Endothelial cell of umbilical vein (primary cell): ENCODE measurements around the gene CCDC172. TPM values are rescaled to one million over a fixed set of nuclear protein-coding genes. Genes with fewer than 3 reads are reported as not detected.

Source experiments
- BruUV-seq: library from RNA; stranded (reverse); fragments of 400-500 nt; replicated peaks from 2 replicates; lab custom pipeline; 2021; lab: Mats Ljungman, UMichigan
- CTCF ChIA-PET: fragments of 300-600, 350-600 bp; sonication (Branson Sonifier 250); formaldehyde crosslinking; loops from one replicate; lab custom pipeline; 2021; ENCODE audit warnings: antibody characterized with exemption, inconsistent platforms; lab: Charles Lee
- POLR2A ChIA-PET: fragments of 300-600, 350-600 bp; sonication (Branson Sonifier 250); formaldehyde crosslinking; loops from one replicate; lab custom pipeline; 2021; ENCODE audit warnings: antibody characterized with exemption, inconsistent platforms; lab: Charles Lee
- DNase-seq: peaks from one replicate; pipeline ENCODE4 v3.0.0-alpha.2; 2011; ENCODE audit warnings: low read depth, low spot score
- FAIRE-seq: peaks from 2 replicates; lab custom pipeline; 2011; peaks lifted over from hg19 to GRCh38; lab: Jason Lieb, UNC
- H2AFZ ChIP-seq: 2 replicates; pipeline ENCODE4 v1.6.0; 2012; ENCODE audit warnings: low read depth, low read length, control low read depth, inconsistent platforms
- H3K27ac ChIP-seq: 2 replicates; pipeline ENCODE4 v1.5.1; 2011; ENCODE audit warnings: low read depth, mild to moderate bottlenecking, control low read depth, low read length, moderate library complexity; ENCODE audit not compliant: insufficient read depth
- H3K27me3 ChIP-seq, 2 experiments: 2 replicates each; pipeline versions ENCODE4 v1.6.0 to v1.6.1; 2011; ENCODE audit warnings: low read length in 2 of 2, mixed read lengths in 1 of 2; ENCODE audit not compliant: control insufficient read depth in 2 of 2, insufficient read depth in 2 of 2
- H3K36me3 ChIP-seq, 2 experiments: 2 replicates in 1 of 2; 3 replicates in 1 of 2; pipeline ENCODE4 v1.5.1; 2011; ENCODE audit warnings: low read length in 2 of 2, mild to moderate bottlenecking in 1 of 2, moderate library complexity in 1 of 2; ENCODE audit not compliant: control insufficient read depth in 2 of 2, insufficient read depth in 2 of 2; ENCODE audit errors: extremely low read depth in 1 of 2
- H3K4me1 ChIP-seq: 3 replicates; pipeline ENCODE4 v1.5.1; 2011; ENCODE audit warnings: mild to moderate bottlenecking, low read length; ENCODE audit not compliant: control insufficient read depth, insufficient read depth; ENCODE audit errors: extremely low read depth
- H3K4me2 ChIP-seq: 2 replicates; pipeline ENCODE4 v1.6.1; 2011; ENCODE audit warnings: low read length, control low read depth, mixed read lengths; ENCODE audit not compliant: insufficient read depth
- H3K4me3 ChIP-seq, 3 experiments: fragments of 200-600 bp in 1 of 3; sonication (generic), shearing (Covaris generic) in 1 of 3; replicated peaks in 1 of 3; 2 replicates each; pipeline ENCODE4 v1.5.1; 2011 to 2016; ENCODE audit warnings: control low read depth in 3 of 3, low read length in 3 of 3, mild to moderate bottlenecking in 2 of 3, inconsistent platforms in 1 of 3, low read depth in 1 of 3, moderate library complexity in 1 of 3; ENCODE audit not compliant: insufficient read depth in 1 of 3
- H3K79me2 ChIP-seq: 2 replicates; pipeline ENCODE4 v1.6.0; 2012; ENCODE audit warnings: low read length, inconsistent platforms; ENCODE audit not compliant: control insufficient read depth, insufficient read depth
- H3K9ac ChIP-seq: replicated peaks from 2 replicates; pipeline ENCODE3; 2011; ENCODE audit warnings: low read length, control low read depth; ENCODE audit not compliant: insufficient read depth; ENCODE audit errors: extremely low read depth
- H3K9me1 ChIP-seq: replicated peaks from 3 replicates; pipeline ENCODE4 v1.6.0; 2011; ENCODE audit warnings: mild to moderate bottlenecking, low read length; ENCODE audit not compliant: control insufficient read depth, insufficient read depth; ENCODE audit errors: extremely low read depth
- H3K9me3 ChIP-seq: replicated peaks from 2 replicates; pipeline ENCODE4 v1.5.1; 2012; ENCODE audit warnings: low read length, inconsistent platforms; ENCODE audit not compliant: control insufficient read depth, insufficient read depth
- H4K20me1 ChIP-seq: replicated peaks from 2 replicates; pipeline ENCODE3; 2011; ENCODE audit warnings: mild to moderate bottlenecking, low read length; ENCODE audit not compliant: control insufficient read depth, insufficient read depth; ENCODE audit errors: extremely low read depth
- CTCF ChIP-seq, 2 donors: IDR thresholded peaks; 1 replicate in 1 of 2; 2 replicates in 1 of 2; pipeline ENCODE4 v1.5.1; 2011; ENCODE audit warnings: low read length in 2 of 2, mild to moderate bottlenecking in 2 of 2, moderate library complexity in 2 of 2, control low read depth in 1 of 2, inconsistent platforms in 1 of 2, low read depth in 1 of 2; ENCODE audit not compliant: insufficient read depth in 1 of 2; ENCODE audit errors: extremely low read depth in 1 of 2
- EZH2 ChIP-seq: IDR thresholded peaks from 2 replicates; pipeline ENCODE4 v1.6.1; 2012; ENCODE audit warnings: borderline replicate concordance, low read depth, mild to moderate bottlenecking, moderate library complexity, low read length, inconsistent platforms; ENCODE audit not compliant: severe bottlenecking
- FOS ChIP-seq: IDR thresholded peaks from 2 replicates; pipeline ENCODE4 v1.6.1; 2011; ENCODE audit warnings: mild to moderate bottlenecking, low read length, moderate library complexity, borderline replicate concordance; ENCODE audit not compliant: insufficient read depth
- GATA2 ChIP-seq: IDR thresholded peaks from 2 replicates; pipeline ENCODE4 v1.7.0; 2011; ENCODE audit warnings: low read depth, mild to moderate bottlenecking, moderate library complexity, mixed read lengths, low read length; ENCODE audit not compliant: insufficient read length, insufficient read depth
- JUN ChIP-seq: IDR thresholded peaks from 2 replicates; pipeline ENCODE4 v1.6.1; 2011; ENCODE audit warnings: borderline replicate concordance, low read depth; ENCODE audit not compliant: insufficient read length, insufficient read depth
- MAX ChIP-seq: IDR thresholded peaks from 2 replicates; pipeline ENCODE4 v1.6.1; 2011; ENCODE audit not compliant: insufficient read depth, insufficient read length
- MYC ChIP-seq: IDR thresholded peaks from one replicate; pipeline ENCODE4 v1.6.1; 2011; ENCODE audit warnings: mild to moderate bottlenecking, low read depth, low read length
- POLR2A ChIP-seq: IDR thresholded peaks from 2 replicates; pipeline ENCODE4 v1.6.1; 2012; ENCODE audit warnings: low read depth, mild to moderate bottlenecking, control low read depth, low read length
- POLR2AphosphoS5 ChIP-seq: IDR thresholded peaks from 2 replicates; pipeline ENCODE4 v1.6.1; 2012; ENCODE audit warnings: low read depth, mild to moderate bottlenecking, control low read depth, low read length, moderate library complexity; ENCODE audit not compliant: insufficient read depth
- dilution Hi-C: fragments of 300-500 bp; cut with MboI; formaldehyde crosslinking; loops from one replicate; pipeline ENCODE4 v1.15.0; 2019; ENCODE audit warnings: low sequenced_read_pairs; ENCODE audit not compliant: extremely low pct_ligation_motif_present
- intact Hi-C: fragments of 100-400 bp; cut with micrococcal nuclease; formaldehyde crosslinking; loops from one replicate; pipeline ENCODE4 v1.10.0; 2022
- polyA plus RNA-seq, 4 experiments: library from polyadenylated mRNA; depleted of rRNA in 3 of 4; stranded (reverse) in 3 of 4; unstranded in 1 of 4; fragments of >200 nt; gene quantifications; 2 replicates each; pipeline versions ENCODE4 v1.2.1 to v1.2.3, GENCODE V29; 2011 to 2012; ENCODE audit warnings: missing spikeins in 1 of 4
- total RNA-seq: library from RNA; stranded (reverse); gene quantifications from 2 replicates; pipeline ENCODE4 v1.2.3, GENCODE V29; 2021

The CCDC172 gene
- total and polyA plus RNA-seq, 2 donors (not counting 3 experiments of a cell fraction or from before 2014, with no cell fraction given), result not detected

GRCh38 chr10:116421815-116422214 lies 97.6 kb downstream of the CCDC172 start:
- H3K9me3 ChIP-seq, result no peaks in the 10 kb centered on the region
- ChIA-PET POLR2A (no interaction called here), CTCF (no interaction called here)
- H3K9ac ChIP-seq, result no peak overlapping the region
- TF ChIP-seq EZH2, result no peak
- no peak for TF ChIP-seq FOS
- no peak for TF ChIP-seq GATA2
- no peak for TF ChIP-seq CTCF (IDR thresholded peaks at IDR 0.05; ENCODE audit: extremely low read depth in 1 of 2, insufficient read depth in 1 of 2, low read depth in 1 of 2, low read length in 2 of 2)
- no peak for TF ChIP-seq MYC
- TF ChIP-seq JUN, result no peak
- TF ChIP-seq POLR2AphosphoS5, result no peak
- TF ChIP-seq MAX, result no peak
- TF ChIP-seq POLR2A, result no peak
- H3K4me1 ChIP-seq, result no peaks in the 10 kb centered on the region
- no peaks in the 10 kb centered on the region for H3K79me2 ChIP-seq
- FAIRE-seq (no peak), DNase-seq (no peak)
- H3K4me3 ChIP-seq, result no peak overlapping the region
- intact Hi-C loops, result no loop called here
- no peak overlapping the region for H2AFZ ChIP-seq
- no peaks in the 10 kb centered on the region for H3K27me3 ChIP-seq
- dilution Hi-C loops, result no loop called here
- no peaks in the 10 kb centered on the region for H3K9me1 ChIP-seq
- H3K27ac ChIP-seq, result no peak overlapping the region
- BruUV-seq, result no TSS peak
- H4K20me1 ChIP-seq, result no peaks in the 10 kb centered on the region
- H3K4me2 ChIP-seq, result no peak overlapping the region
- H3K36me3 ChIP-seq, result no peaks in the 10 kb centered on the region
